HFF-Myc (cell line): Measurements from ENCODE around the gene LRG1.

ENCODE experiments used
- DNase-seq: peaks from one replicate; pipeline ENCODE4 v3.0.0-alpha.2; 2011; ENCODE audit warnings: low read depth; ENCODE audit errors: extremely low read depth
- H3K4me3 ChIP-seq: replicated peaks from 2 replicates; pipeline ENCODE4 v1.5.1; 2011; ENCODE audit warnings: low read depth, mild to moderate bottlenecking, control low read depth, low read length
- CTCF ChIP-seq: IDR thresholded peaks from 2 replicates; pipeline ENCODE4 v1.5.1; 2012; ENCODE audit warnings: mild to moderate bottlenecking, low read depth, low read length, control low read depth; ENCODE audit errors: missing control alignments

Gene LRG1

GRCh38 chr19:4555657-4556561, 16.1 kb upstream of the LRG1 start:
- H3K4me3 ChIP-seq = no peak overlapping the region
- no peak for TF ChIP-seq CTCF
- no peak for DNase-seq

- no peak overlapping the region for H3K4me3 ChIP-seq
- no peak for DNase-seq
- TF ChIP-seq CTCF = no peak
Observed at GRCh38 chr19:4554717-4555116, 14.9 kb upstream of the LRG1 start.

GRCh38 chr19:4553775-4554174, 13.9 kb upstream of the LRG1 start:
- H3K4me3 ChIP-seq = no peak overlapping the region
- no peak for DNase-seq
- no peak for TF ChIP-seq CTCF

GRCh38 chr19:4553092-4553695, 13.4 kb upstream of the LRG1 start:
- TF ChIP-seq CTCF = no peak
- no peak overlapping the region for H3K4me3 ChIP-seq
- no peak for DNase-seq

- TF ChIP-seq CTCF = no peak
- no peak for DNase-seq
- H3K4me3 ChIP-seq = no peak overlapping the region
Observed at GRCh38 chr19:4552525-4552819, 12.6 kb upstream of the LRG1 start.

- TF ChIP-seq CTCF = no peak
- no peak for DNase-seq
- H3K4me3 ChIP-seq = no peak overlapping the region
Observed at GRCh38 chr19:4550479-4551050, 10.7 kb upstream of the LRG1 start.
